ELR (cell line): ENCODE data around the gene CRYM.
"Not testable (repeated sequence)": the region's sequence is repeated elsewhere in the genome, so short reads cannot be mapped to it uniquely, and the experiment has no call there.

Experiments
- DNase-seq: peaks from one replicate; pipeline ENCODE4 v3.0.0-alpha.2; 2015; ENCODE audit warnings: low read depth

Gene CRYM

GRCh38 chr16:21277927-21278706 lies at the start of gene CRYM:
TSS of gene CRYM (minus strand) at chr16:21278290. CDS start at chr16:21278251, 39 bp downstream.
- peak; percentile 45 for DNase-seq

DNA sequence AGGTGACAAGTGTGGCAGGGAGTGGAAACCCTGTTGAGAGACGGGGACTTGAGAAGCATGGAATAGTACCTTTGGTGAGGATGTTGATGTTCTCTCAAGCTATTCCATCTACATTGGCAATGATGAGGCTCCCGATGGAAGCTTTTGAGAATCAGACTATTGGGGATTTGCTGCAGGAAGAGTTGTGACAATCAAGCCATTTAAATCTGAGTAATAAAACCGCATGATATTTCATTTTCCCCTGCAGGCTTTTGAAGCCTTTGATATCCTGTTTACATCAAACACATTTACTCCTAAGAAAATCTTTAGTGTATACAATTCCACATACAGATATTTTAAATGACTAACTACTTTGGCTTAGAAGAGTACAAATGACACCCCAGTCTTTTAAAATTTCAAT lies 49.0 kb upstream of the CRYM start:
- no peak for DNase-seq

GRCh38 chr16:21326459-21326858 lies 48.4 kb upstream of the CRYM start:
- no peak for DNase-seq

DNA sequence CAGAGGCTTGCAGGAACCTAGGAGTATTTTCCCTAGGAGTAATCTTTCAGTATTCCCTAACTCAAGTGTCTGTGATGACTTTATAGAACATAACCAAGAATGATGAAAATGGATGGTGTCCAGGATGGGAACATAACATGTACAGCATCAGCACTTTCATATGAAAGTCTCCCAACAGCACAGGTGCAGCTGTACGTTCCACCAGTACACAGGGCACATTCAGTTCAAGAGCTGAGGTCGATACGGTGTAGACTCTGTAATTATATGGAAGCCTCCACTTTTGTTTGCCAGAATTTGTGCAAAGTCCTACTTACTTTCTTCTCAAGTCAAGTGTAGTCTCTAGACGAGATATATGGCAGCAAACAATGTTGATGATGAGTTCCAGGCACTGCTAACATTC lies 46.2 kb upstream of the CRYM start:
- DNase-seq: no peak

- not testable (repeated sequence) for DNase-seq
Measured at GRCh38 chr16:21322251-21322650, 44.2 kb upstream of the CRYM start.

DNA sequence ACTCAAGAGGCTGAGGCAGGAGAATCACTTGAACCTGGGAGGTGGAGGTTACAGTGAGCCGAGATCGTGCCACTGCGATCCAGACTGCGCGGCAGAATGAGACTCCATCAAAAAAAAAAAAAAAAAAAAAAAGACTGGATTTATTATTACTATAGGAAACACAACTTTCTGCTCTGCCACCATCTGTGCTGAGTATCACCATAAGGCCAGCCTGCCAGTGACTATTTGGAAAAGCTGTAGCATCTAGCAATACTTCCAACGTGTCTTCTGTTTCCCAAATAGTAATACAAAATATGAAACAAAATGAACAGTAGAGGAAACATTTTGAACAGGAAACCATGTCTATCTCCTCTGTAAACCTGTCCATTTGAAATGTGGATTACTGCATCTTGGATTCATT lies 43.6 kb upstream of the CRYM start:
- no peak for DNase-seq

- no peak for DNase-seq
Measured at GRCh38 chr16:21314339-21314738, 36.2 kb upstream of the CRYM start.

- DNase-seq: not testable (repeated sequence)
Measured at GRCh38 chr16:21312863-21313372, 34.8 kb upstream of the CRYM start.

- DNase-seq: not testable (repeated sequence)
Measured at GRCh38 chr16:21312046-21312445, 34.0 kb upstream of the CRYM start.

DNA sequence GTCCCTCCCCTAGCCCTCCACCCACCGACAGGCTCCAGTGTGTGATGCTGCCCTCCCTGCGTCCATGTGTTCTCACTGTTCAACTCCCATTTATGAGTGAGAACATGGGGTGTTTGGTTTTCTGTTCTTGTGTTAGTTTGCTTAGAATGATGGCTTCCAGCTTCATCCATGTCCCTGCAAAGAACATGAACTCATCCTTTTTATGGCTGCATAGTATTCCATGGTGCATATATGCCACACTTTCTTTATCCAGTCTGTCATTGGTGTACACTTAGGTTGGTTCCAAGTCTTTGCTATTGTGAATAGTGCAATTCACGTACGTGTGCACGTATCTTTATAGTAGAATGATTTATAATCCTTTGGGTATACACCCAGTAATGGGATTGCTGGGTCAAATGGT lies 28.6 kb upstream of the CRYM start:
- DNase-seq: not testable (repeated sequence)

DNA sequence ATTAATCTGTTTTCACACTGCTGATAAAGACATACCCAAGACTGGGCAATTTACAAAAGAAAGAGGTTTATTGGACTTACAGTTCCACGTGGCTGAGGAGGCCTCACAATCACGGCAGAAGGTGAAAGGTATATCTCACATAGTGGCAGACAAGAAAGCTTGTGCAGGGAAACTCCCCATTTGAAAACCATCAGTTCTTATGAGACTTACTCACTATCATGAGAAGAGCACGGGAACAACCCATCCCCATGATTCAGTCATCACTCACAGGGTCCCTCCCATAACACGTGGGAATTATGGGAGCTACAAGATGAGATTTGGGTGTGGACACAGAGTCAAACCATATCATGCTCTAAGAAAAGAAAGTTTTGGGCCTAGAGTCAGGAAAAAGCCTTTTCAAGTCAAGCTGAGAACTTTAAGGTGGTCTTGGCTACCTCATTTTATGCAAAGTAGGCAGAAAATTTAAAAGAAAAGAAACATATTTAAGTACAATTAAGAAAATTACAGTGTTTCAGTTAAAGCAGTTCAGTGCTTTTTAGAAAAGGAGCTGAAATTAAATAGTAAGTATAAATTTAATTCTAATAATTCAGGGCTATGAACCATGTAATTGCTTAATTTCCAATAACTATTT lies 24.9 kb upstream of the CRYM start:
- DNase-seq: peak; percentile 88

GRCh38 chr16:21302454-21302853 lies 24.4 kb upstream of the CRYM start:
- peak; percentile 12 for DNase-seq

- DNase-seq: peak; percentile 15
Measured at GRCh38 chr16:21301895-21302291, 23.8 kb upstream of the CRYM start.

- DNase-seq: peak; percentile 82
Measured at GRCh38 chr16:21301168-21301894, 23.2 kb upstream of the CRYM start.

DNA sequence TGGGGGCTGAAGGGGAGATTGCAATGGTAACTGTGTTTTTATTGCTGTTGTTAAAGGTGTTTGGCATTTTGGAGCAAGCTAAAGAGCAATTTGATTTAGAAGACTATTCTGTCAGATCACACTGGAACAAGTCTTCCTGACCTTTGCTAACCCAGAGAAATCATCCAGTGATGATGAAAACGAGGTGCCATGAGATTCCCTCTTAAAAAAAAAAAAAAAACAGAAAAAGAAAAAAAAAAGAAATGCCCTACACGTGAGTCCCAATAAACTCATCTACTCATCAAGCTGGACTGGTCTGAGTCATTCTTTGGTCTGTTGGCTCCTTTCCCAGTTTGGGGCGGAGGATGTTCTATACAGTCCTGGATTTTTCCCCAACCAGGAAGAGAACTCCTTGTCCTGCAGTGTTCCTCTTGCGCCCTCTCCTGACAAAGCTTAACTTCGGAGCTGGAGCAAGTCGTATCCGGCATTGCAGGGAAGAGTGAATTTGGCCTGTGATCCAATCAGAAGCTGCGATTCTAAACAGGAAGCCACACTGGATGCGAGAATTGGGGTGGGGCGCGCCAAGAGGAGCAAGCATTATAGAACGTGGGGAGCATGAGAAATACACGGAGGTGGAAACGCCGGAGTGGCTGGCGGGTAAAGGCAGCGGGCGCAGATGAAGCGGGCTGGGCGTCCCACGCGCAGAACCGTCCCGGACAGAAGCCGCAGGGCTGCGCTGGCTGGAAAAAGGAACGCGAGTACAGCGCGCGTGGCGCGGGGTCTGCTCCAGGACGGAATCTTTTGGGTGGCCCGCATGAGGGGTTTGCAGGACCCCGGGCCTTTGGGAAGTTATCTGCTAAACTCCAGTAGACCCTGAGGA lies 22.4 kb upstream of the CRYM start:
- DNase-seq: peak; percentile 100

DNA sequence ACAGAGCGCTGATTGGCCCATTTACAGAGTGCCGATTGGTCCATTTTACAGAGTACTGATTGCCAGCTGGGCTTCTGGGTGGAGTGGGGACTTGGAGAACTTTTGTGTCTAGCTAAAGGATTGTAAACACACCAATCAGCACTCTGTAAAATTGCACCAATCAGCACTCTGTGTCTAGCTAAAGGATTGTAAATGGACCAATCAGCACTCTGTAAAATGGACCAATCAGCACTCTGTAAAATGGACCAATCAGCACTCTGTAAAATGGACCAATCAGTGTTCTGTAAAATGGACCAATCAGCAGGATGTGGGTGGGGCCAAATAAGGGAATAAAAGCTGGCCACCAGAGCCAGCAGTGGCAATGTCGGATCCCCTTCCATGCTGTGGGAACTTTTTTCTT lies 11.7 kb upstream of the CRYM start:
- not testable (repeated sequence) for DNase-seq

GRCh38 chr16:21285314-21285713 lies 7.2 kb upstream of the CRYM start:
- no peak for DNase-seq

- no peak for DNase-seq
Measured at GRCh38 chr16:21284414-21284813, 6.3 kb upstream of the CRYM start.

GRCh38 chr16:21283521-21284289 lies 5.6 kb upstream of the CRYM start:
- DNase-seq: peak; percentile 43

GRCh38 chr16:21281698-21282389 lies 3.8 kb upstream of the CRYM start:
- DNase-seq: no peak
